Effector CD4-positive, alpha-beta T cell (primary cell): ENCODE results near the gene CDH20. TPM values are rescaled to one million over a fixed set of nuclear protein-coding genes. Genes with fewer than 3 reads are reported as not detected.

Experiments used
- DNase-seq: peaks from one replicate; pipeline ENCODE4 v3.0.0-alpha.2; 2020
- total RNA-seq: gene quantifications from one replicate; lab custom pipeline; 2026; lab: John Stamatoyannopoulos, UW

Gene CDH20
- not detected for total RNA-seq

DNA sequence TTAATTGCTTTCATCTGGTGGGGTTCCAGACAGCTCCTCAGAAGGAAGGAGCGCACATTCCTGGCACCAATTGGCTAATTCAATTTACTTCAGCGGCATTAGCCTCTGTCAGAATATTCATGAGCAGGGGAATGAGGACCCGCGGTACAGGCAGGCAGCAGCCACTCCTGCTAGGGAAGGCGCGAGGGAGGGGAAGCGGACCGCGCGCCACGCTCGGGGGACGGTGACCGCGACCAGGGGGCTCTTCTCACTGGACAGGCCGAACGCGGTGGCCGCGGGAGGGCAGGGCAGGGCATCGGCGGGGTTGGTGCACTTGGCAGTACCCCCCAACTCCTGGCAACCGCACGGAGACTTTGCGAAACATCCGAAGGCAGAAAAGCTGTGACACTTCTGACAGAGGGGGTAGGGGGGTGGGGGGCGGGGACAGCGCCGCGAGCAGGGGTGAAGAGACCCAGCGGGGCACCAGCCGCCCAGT lies at the start of gene CDH20:
TSS of gene CDH20 (plus strand) at position 160 of the 475 bp plus-strand sequence.
- no peak for DNase-seq

DNA sequence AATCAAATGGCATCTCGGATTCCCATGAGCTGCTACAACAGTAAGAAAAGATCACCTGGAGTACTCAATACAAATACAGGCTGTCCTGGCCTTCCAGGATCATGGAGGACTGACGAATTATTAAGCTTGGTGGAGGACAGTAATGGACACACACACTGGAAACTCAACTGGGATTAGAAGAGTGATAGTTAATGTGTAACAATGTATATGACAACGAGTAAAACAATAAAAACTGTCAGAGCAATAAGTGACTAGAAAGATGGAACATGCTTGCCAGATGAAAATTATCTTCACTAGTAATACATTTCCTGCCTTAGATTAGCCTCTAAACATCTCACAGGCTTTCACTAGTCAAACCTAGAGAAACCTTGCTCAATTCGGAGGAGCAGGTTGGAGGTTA lies 49.2 kb upstream of the CDH20 start:
- DNase-seq, result no peak

DNA sequence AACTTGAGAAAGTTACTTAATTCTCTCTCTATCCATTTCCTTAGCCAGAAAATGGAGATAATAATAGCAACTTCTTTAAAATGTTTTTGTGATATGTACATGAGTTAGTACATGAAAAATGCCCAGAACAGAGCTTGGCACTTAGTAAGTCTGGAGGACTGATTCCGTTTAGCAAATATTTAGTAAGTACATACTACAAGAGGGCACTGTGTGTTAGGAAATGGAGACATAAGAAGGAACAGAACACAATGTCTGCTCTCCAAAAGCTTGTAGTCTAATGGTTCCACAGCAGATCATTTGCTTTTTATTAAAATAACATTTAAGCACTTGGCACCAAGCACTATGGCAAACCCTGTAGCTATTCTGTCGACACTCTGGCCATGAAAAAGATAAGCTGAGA lies 47.5 kb upstream of the CDH20 start:
- no peak for DNase-seq

DNA sequence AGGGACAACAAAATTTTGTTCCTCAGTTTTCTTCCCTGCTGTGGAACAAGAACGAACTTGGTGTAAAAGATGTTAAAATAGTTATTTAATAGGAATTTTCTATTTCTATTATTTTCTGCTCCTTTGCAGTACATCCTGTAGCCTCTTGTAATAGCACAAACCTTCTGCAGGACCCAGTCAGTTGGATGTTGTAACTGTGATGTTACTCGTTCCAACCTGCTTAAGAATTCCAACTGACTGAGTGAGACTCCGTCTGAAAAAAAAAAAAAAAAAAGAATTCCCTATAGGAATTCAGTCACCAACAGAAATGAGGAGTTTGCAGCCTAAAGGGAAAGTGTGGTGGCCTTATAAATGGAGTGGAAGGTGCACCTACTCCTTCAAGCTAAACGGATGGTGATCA lies 46.4 kb upstream of the CDH20 start:
- DNase-seq, result no peak

DNA sequence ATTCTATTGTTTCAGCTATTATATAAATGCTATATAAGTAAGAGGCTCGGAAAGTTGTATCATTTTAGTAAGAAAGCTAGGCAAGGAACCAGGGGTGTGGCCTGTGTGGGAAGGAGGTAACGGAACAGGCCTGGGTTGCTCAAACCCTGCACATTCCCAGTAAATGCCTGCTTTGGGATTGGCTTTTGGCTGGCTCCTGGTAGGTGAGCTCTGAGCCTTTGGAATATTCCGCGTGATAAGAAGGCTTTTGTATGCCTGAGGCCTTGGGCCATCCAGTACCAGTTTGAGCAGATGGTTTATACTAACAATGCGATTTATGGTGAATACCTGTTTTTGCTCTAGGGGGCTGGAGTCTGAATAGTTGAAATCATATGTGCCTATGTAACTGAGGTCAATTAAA lies 42.6 kb upstream of the CDH20 start:
- DNase-seq, result no peak

DNA sequence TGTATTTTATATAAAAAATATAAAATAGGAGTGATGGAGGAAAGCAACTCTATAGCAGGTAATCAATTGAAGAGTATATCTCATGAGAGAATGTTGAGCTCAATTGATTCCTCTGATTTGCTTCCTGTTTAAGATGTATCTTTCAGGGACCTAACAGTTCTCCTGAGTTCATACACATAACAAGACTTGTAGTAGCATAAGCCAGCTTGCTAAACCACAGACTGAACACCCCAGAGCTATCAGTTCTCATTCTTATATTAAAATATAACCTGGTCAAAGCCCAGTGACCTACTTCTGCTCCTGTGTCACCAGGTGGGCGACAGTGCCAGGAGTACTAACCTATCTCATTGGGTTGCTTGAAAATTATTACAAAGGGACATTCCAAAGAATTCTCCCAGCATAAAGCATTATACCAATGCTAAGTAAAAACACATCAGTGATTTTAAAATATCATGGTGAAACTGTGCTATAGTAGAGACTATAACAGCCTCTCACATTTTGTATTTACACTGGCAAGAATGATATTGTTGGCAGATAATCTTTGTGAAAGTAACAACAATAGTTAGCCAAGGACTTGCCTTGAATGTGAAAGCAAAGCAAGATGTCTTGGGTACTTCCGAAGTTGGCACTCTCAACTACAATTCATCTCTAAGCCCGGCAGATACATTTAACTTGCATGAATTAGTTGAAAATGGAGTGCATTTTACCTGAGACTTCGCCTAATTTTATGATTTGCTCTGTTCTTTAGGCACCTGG lies 40.8 kb upstream of the CDH20 start:
- DNase-seq, result no peak

DNA sequence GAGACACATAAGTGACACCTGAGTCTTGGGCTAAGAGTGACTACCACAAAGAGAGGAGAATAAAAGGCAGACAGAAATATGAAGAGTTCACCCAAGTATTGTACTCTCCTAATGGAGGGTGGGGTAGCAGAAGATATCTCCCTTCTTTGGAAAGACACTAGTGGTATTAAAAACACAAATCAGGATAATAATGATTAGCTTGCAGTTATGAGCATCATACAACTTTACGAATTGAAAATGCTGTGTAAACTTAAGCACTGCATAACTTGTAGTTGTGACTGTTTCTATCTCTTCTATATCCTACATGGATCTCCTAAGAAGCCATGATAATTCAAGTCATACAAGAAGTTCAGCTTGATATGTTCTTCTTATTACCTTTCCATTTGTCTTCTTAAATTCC lies 38.1 kb upstream of the CDH20 start:
- no peak for DNase-seq

DNA sequence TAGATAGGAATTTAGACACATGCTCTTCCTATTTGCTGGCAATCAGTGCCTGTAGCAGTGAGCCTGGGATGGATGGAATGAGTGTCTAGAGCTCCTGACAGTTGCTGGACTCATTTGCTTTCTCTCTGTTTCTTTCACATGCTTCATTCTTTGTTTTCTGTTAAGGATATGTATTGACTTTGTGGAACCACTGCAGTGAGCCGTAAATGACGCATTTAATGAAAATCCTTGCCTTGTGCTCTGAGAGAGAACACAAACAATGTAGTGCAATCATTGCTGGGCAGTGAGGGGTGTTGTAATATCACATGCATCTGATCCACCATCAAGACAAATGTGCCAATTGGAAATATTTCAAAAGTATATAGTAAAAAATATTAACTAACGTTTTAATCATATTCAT lies 25.2 kb upstream of the CDH20 start:
- DNase-seq, result no peak

DNA sequence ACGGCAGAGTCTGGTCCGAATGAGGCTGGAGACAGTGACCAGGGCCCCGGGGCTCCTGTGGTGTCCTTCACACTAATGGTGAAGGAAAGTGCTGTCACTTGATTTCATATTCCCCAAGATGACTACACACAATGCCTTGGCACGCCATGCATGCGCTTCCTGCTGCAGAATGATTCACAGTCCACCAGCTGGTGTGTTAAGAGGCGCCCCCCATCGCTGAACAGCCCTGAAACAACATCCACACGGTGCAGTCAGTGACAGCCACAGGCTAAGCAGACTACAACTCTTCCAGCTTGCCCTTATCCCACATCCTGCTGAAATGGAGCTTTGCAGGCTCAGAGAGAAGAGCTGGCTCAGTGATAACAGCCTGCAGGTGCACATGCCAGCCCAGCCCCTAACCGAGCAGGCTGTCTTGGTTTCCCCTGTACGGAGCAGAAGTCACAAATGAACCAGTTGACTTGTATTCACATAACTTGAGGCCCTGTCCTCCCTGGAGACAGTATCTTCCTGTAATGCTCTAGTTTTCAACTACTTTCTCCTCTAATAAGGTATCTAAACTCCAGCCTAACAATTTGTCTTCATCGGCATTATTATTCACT lies 24.3 kb upstream of the CDH20 start:
- DNase-seq, result no peak

DNA sequence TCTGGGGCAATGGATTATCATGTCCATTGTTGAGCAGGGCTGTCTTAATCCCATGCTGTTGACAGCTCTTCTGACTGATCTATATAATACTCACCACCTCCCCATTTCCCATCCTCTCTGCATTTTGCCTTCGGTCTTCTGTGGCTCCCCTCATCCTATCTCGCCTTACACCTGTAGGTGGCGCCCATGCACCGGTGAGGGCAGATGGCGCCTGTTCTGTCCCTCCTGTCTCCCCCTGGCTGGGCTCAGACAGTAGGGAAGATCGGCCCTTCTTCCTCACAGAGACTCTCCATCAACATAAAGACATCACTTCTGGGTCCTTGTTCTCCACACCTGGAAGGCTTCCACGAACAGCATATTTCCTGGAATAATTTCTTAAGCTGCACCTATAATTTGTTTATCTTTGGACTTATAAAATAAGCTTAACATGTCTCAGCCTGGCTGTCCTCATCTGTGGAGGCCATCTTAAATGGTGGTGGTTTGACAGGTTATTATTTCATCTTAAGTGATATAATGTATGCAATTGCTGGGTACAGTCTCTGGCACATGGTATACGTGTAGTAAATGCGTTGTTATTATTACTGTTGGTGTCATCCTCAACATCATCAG lies 10.9 kb upstream of the CDH20 start:
- no peak for DNase-seq

DNA sequence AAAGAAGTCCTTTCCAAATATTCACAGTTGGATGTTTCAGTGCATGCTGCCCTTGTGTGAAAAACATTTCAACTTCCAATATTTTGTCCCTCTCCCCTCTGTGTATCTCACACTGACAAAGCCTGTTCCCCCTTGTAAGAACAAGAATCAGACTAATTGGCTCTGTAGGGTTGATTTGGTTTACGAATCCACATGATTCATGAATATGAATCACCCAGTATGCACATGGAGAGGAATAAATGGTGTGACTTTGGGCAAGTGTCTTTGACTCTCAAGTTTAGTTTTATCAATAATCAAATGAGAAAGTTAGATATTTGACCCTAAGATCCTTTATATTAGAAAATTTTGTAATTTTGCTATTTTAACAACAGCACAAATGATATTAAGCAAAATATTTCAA lies 9.3 kb upstream of the CDH20 start:
- no peak for DNase-seq

DNA sequence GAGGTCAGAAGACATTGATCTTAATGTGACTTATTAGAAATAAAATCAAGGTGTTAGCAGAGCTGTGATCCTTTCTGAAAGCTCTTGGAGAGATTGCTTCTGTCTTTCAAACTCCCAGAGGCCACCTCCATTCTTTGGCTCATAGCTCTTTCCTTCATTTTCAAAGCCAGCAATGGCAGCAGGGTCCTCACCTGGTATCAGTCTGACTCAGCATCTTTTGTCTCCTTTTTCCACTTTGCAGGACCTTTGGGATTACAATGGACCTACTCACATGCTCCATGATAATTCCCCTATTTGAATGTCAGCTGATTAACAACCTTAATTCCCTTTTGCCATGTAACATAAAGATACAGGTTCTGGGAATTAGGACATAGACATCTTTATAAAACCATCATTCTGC lies 6.8 kb upstream of the CDH20 start:
- DNase-seq, result no peak

DNA sequence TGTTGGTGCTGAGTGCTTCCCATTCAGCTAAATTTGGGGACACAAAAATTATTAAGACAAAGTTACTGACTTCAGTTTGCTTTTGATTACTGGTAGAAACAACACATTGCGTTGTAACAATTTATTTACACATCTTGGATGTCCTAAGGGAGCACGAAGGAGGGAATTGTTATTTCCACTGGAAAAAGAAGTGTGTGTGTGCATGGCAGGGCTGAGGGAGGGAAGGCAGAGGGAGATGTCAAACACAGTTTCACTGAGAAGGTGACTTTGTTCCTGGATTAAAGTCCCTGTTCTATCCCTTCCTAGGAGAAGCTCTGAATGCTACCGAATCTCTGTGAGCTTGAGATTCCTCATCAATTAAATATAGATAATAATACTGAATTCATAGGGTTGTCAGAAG lies 3.8 kb upstream of the CDH20 start:
- DNase-seq, result no peak

DNA sequence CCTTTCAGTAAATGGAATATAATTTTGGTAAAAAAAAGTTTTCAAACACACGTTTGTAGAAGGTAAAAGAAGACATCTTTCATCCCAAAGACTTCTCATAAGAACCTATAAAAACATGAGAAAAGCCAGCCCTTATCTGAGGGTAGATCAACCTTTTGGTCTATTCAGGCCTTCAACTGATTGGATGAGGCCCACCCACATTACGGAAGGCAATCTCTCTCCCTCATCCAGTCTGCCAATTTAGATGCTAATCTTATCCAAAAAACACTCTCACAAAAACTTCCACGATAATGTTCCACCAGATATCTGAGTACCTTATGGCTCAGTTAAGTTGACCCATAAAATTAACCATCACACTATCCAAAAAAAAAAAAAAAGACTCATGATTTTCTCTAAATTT lies 2.2 kb upstream of the CDH20 start:
- DNase-seq, result no peak

DNA sequence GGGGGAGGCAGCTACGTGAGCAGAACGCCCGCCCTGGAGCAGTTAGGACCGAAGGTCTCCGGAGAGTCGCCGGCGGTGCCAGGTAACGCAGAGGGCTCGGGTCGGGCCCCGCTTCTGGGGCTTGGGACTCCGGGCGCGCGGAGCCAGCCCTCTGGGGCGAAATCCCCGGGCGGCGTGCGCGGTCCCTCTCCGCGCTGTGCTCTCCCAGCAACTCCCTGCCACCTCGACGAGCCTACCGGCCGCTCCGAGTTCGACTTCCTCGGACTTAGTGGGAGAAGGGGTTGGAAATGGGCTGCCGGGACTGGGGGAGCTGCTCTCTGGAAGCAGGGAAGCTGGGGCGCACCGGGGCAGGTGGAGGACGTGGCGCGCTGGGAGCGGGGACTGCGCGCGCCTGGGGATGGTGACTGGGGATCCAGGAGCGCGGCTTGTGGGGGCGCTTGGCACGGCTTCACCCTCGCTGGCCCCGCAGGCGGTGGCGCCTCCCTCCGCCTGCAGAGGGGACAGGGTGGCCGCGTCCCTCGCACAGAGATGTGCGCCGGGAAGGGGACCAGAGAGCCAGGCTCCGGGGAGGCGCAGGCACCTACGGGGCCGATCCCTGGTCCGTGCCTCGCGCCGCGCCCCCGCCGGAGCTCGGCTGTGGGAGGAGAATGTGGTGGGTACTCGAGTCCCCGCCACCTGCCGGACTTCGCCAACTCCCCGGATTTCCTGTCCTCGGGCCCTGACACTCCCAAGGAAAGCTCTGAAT lies 688 bp downstream of the CDH20 start:
- DNase-seq, result no peak

DNA sequence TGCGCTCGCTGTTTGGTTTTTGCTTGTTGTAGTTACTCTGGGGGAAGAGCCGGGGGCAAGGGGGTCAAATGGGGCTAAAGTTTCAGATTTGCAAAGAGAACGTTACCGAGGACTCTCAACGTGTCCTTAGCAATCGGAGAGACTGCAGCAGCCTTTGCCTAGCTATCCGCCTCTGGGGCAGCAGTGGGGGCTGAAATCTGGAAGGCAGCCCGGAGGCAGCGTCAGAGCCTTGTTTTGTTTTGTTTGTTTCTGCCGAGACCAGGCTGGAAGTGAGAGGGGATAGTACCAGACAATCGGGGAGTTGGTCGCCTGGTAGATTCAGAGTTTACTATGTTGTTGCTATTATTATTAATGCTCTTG lies 1.2 kb downstream of the CDH20 start:
- DNase-seq, result no peak

DNA sequence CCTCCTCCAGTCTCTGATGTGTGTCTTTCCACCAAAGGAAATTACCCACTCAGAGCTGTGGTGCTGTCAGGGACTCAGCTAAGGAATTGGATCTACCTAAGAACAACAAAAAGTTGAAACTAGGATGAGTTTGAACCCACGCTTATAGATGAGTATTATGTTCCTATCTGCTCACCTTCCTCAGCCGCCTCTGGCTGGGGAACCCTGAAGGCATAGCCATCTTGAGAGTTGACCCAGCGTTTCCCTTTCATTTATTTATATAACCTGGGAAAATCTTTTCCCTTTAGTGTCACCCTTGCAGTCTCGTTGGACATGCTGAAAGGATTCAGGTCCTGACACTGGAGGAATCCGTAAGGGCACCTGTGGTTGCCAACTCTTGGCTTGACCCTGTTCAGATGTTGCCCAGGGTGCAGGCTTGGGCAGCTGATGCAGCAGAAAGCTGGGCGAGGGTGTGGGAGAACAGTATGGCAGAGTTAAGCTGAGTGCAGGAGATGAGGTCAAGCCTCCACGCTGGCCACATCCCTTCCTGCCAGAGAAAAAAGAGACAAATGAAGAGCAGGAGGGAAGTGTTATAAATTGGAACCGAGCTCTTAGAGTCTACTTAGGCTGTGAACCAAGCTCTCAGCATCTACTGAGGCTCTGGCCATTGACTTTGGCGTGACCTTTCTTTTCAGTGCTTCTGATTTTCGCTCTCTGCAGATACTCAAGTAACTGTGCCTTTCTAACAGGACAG lies 1.9 kb downstream of the CDH20 start:
- DNase-seq, result no peak

DNA sequence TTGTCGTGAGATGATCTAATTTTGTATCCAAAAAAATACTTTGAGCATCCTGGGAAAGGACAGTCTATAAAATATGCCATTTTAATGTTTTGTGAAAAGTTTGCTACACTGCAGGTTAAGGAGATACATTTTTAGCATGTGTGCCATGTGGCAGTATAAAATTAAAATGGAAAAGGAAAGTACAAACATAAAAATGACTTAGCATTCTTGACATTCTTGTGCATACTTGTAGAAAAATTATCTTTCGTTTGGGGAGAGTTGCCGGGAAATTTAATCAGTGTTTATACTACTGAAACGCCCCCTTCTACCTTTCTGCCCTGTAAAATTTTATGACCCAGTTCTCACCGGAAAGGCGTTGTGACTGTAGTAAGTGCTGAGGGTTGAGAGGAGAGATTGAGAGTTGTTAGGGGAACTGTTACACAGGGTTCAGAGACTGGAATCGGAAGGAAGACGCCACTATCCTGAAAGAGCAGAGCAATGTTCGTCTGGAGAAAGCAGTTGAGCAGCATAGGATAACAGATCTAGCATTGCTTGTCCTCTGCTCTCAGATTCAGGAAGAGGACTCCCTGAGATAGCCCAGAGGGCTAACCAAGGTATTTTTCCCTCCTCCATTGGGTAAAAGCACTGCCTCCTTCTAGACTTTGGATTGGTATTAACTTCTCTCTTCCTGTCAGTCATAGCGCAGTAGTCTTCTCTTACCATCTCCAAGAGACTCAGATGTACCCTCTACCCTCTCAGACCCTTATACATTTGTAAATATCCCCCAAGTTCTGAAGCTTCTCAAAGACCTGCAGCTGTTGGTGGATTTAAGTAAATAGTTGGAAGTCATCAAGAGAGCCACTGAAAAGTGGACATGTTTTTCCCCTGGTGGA lies 2.7 kb downstream of the CDH20 start:
- no peak for DNase-seq

DNA sequence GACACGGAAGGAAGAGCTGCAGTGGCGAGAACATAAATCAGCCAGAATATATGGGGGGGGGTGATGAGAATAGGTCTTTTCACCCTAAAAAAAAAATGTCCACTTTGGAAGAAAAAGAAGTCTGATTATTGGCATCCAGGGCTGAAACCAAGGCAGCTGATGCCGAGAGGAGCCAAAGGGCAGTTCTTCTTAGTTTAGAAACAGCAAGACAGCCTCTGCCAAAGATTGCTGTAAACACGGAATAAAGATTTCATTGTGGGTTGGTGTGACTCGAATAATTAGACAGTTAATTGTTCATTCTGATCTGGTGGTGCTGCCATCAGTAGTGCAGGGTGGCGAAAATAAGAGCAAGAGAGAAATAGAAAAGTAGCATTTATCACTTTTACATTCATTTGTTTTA lies 3.5 kb downstream of the CDH20 start:
- DNase-seq, result no peak

DNA sequence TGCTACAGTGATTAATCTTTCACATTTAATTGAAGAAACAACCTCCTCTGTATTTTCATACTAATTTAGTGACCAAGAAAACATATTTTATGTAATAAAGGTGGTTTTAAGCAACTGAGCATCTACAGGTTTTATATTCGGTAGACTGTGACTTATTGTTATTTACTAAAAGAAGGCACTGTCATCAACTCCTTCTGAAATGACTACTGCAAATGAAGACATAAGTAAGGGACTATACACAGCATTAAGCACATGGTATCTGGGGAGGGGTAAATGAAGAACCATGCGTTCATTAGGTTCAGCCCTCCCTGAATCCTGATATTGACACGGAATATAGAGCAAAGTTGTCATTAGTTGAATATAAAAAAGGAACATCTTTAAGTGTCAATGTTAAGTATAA lies 4.3 kb downstream of the CDH20 start:
- DNase-seq, result no peak

DNA sequence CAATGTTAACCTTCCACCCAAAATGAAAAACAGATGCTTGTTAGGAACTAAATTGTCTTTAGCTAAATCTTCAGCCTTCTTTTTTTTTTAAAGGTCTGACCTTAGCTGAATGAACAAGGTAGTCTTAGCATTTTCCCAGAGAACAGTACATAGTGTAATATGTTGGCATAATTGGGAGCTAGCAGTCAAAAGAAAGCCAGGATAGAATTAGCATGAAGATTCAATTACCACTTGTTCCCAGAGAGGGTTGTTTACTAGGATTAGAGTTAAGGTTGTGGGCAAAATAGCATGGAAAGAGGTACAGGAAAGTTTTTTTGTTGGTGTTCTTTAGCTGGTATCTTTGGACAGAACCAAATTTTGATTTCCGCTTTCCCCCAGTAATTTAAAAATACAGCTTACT lies 6.9 kb downstream of the CDH20 start:
- no peak for DNase-seq

DNA sequence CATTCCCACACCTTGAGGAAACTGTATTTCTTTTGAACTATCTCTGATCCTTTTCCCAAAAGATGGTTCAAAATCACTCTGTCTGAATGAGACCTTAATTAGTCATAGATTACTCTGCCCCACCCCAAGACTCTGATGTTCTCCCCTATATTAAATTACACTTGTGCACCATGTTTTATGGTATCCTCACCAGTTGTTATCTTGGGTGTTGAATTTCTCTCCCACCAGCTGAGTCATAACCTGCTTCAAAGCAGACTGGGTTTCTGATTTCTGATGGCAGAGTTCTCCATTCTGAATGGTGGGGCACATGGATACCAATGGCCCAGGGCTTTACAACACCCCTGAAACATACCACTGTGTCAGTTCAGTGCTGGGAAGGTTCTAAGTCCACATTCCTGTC lies 15.0 kb downstream of the CDH20 start:
- DNase-seq, result no peak
